Tibial nerve (tissue), 4 donors: ENCODE data around the gene ACTR3C. TPM values are rescaled to one million over a fixed set of nuclear protein-coding genes. Genes with fewer than 3 reads are reported as not detected.

Experiments
- DNase-seq, 2 donors: peaks; one replicate each; pipeline ENCODE4 v3.0.0-alpha.2; 2019; ENCODE audit warnings: low spot score in 2 of 2
- H3K27ac ChIP-seq, 4 donors: fragments of 200-600 bp; sonication (generic) in 3 of 4; one replicate each; pipeline ENCODE4 v1.5.1; 2017 to 2019; ENCODE audit warnings: mild to moderate bottlenecking in 1 of 4
- H3K27me3 ChIP-seq, 2 donors: fragments of 200-600 bp; sonication (generic) in 1 of 2; one replicate each; pipeline versions ENCODE4 v1.5.1 to v1.6.0; 2017 to 2019
- H3K36me3 ChIP-seq, 3 donors: fragments of 200-600 bp; sonication (generic); one replicate each; pipeline ENCODE4 v1.5.1; 2018 to 2019
- H3K4me1 ChIP-seq, 4 donors: fragments of 200-600 bp; sonication (generic) in 3 of 4; one replicate each; pipeline ENCODE4 v1.5.1; 2017 to 2019
- H3K4me3 ChIP-seq, 4 donors: fragments of 200-600 bp; sonication (generic) in 3 of 4; one replicate each; pipeline ENCODE4 v1.5.1; 2017 to 2019; ENCODE audit warnings: mild to moderate bottlenecking in 1 of 4, moderate library complexity in 1 of 4
- H3K9me3 ChIP-seq, 4 donors: fragments of 200-600 bp; sonication (generic) in 3 of 4; one replicate each; pipeline ENCODE4 v1.5.1; 2017 to 2019
- EP300 ChIP-seq, 2 donors: sonication (generic); formaldehyde crosslinking; IDR thresholded peaks; one replicate each; pipeline ENCODE4 v1.6.1; 2017; ENCODE audit warnings: antibody characterized with exemption in 2 of 2, mild to moderate bottlenecking in 1 of 2
- POLR2A ChIP-seq, 2 donors: fragments of 450-650 bp; IDR thresholded peaks; one replicate each; pipeline ENCODE4 v1.6.1; 2017; ENCODE audit warnings: antibody characterized with exemption in 2 of 2, mild to moderate bottlenecking in 2 of 2, moderate library complexity in 2 of 2
- WGBS, 2 donors: methylation state at CpG; one replicate each; pipeline ENCODE4 v1.1.5; 2018; 5-methylcytosine and 5-hydroxymethylcytosine counted together
- total RNA-seq, 4 donors: library from RNA; depleted of rRNA; stranded (reverse); fragments of >200 nt; gene quantifications; one replicate each; pipeline ENCODE4 v1.1.0, GENCODE V29; 2016
- TF ChIP-seq, protein P1 (sequence below), 5 experiments: fragments of 200-600 bp in 3 of 5; fragments of 450-650 bp in 2 of 5; sonication (generic) in 3 of 5; IDR thresholded peaks; one replicate each; pipeline ENCODE4 v1.5.1; 2016 to 2019; ENCODE audit warnings: antibody characterized with exemption in 5 of 5, mild to moderate bottlenecking in 3 of 5, moderate library complexity in 2 of 5

Gene ACTR3C
- 1 to 10 TPM in 1 of 4 donors, under 1 TPM in 3; 0.44 to 2.3 (median 0.94) TPM for total RNA-seq

DNA sequence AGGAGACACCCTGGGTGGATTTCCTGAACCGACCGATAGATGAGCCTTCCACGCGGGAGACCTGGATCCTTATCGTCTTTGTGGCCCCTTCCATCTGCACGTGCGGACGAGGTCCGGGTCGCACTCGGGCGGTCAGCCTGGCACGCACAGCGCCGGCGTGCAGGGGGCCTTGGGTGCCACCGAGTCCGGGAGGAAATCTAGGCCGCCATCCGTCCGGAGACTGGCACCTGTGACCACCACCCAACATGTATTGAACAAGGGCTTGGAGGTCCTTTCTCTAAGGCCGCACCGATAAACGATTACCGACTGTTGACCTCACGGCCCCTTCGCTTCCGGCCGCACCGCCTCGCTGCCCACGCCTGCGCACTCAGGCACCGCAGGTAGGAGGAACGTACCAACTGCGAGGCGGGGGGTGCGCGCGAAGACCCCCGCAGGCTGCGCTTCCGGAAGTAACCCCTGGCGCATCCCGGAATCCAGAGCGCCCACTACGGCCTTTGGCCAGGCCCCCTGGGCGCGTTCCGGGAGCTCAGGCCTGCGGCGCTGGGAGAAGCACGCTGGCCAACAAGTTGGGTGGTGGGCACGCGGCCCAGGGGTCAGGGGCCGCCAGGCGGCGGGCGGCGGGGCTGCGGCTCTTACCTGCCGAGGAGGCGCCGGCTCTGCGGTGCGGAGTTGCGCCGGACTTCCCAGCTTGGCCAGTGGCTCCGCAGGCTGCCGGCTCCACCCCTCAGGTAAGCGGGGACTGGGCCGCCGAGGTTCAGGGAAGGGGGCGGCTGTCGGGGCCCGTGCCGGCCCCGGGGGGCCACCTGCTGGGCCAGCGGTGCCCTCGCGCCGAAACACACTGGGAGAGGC lies at the start of gene ACTR3C, which contains the start of gene LRRC61:
Gene ACTR3C, minus strand, starts transcription at position 713 of the 849 bp plus-strand sequence. CDS start 28,249 bp downstream, outside the sequence.
Gene LRRC61, plus strand, starts transcription at position 523 of the 849 bp plus-strand sequence. CDS start 13,507 bp downstream, outside the sequence.
- Histone ChIP-seq H3K4me3 (peak within 1 kb of the TSS; percentile 54 to 77 (median 64)), H3K27me3 (peaks cover 0 to 13% of the 10 kb centered on the region in 2 donors), H3K9me3 (no peaks in the 10 kb centered on the region), H3K36me3 (peaks cover 0 to 11% (median 0%) of the 10 kb centered on the region in 3 donors), H3K4me1 (peaks cover 0 to 27% (median 0%) of the 10 kb centered on the region in 4 donors), H3K27ac (peak within 1 kb of the TSS; percentile 58 to 89 (median 80))
- no peak for TF ChIP-seq POLR2A (IDR thresholded peaks at IDR 0.05)
- peak in 1 of 2 donors; percentile 3 for TF ChIP-seq EP300 (IDR thresholded peaks at IDR 0.05)
- TF ChIP-seq, protein P1, sequence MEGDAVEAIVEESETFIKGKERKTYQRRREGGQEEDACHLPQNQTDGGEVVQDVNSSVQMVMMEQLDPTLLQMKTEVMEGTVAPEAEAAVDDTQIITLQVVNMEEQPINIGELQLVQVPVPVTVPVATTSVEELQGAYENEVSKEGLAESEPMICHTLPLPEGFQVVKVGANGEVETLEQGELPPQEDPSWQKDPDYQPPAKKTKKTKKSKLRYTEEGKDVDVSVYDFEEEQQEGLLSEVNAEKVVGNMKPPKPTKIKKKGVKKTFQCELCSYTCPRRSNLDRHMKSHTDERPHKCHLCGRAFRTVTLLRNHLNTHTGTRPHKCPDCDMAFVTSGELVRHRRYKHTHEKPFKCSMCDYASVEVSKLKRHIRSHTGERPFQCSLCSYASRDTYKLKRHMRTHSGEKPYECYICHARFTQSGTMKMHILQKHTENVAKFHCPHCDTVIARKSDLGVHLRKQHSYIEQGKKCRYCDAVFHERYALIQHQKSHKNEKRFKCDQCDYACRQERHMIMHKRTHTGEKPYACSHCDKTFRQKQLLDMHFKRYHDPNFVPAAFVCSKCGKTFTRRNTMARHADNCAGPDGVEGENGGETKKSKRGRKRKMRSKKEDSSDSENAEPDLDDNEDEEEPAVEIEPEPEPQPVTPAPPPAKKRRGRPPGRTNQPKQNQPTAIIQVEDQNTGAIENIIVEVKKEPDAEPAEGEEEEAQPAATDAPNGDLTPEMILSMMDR (IDR thresholded peaks at IDR 0.05) = no peak
- WGBS, 2 donors = 15 to 20% methylated on average over 38 to 76 of the region's 82 CpGs
- DNase-seq = no peak

DNA sequence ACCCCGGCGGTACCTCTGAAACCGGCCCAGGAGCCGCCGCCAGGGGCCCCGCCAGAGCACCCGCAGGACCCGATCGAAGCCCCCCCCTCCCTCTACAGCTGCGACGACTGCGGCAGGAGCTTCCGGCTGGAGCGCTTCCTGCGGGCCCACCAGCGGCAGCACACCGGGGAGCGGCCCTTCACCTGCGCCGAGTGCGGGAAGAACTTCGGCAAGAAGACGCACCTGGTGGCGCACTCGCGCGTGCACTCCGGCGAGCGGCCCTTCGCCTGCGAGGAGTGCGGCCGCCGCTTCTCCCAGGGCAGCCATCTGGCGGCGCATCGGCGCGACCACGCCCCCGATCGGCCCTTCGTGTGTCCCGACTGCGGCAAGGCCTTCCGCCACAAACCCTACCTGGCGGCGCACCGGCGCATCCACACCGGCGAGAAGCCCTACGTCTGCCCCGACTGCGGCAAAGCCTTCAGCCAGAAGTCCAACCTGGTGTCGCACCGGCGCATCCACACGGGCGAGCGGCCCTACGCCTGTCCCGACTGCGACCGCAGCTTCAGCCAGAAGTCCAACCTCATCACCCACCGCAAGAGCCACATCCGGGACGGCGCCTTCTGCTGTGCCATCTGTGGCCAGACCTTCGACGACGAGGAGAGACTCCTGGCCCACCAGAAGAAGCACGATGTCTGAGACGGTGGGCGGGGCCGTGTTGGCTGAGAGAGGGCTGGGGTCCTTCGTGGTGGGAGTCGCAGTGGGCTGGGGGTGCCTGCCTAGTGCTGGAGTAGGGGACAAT lies 49.1 kb upstream of the ACTR3C start:
- no peak for DNase-seq
- Histone ChIP-seq H3K36me3 (peaks cover 0 to 57% (median 0%) of the 10 kb centered on the region in 3 donors), H3K9me3 (no peaks in the 10 kb centered on the region), H3K4me3 (no peak overlapping the region), H3K27me3 (no peaks in the 10 kb centered on the region), H3K27ac (peak overlapping the region in 1 of 4 donors; percentile 24), H3K4me1 (peaks cover 0 to 69% (median 25%) of the 10 kb centered on the region in 4 donors)
- TF ChIP-seq POLR2A (IDR thresholded peaks at IDR 0.05) = no peak
- no peak for TF ChIP-seq EP300 (IDR thresholded peaks at IDR 0.05)
- TF ChIP-seq, protein P1 (IDR thresholded peaks at IDR 0.05) = no peak
- WGBS, 2 donors = 85 to 88% methylated on average over 71 to 74 of the region's 79 CpGs

DNA sequence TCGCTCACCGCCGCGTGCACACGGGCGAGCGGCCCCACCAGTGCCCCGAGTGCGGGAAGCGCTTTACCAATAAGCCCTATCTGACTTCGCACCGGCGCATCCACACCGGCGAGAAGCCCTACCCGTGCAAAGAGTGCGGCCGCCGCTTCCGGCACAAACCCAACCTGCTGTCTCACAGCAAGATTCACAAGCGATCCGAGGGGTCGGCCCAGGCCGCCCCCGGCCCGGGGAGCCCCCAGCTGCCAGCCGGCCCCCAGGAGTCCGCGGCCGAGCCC lies 48.6 kb upstream of the ACTR3C start:
- no peaks in the 10 kb centered on the region for H3K9me3 ChIP-seq
- WGBS, 2 donors = 87% methylated on average over 10 of the region's 30 CpGs; no CpG with 5 or more reads in 1 of the 2 donors
- H3K4me3 ChIP-seq = no peak overlapping the region
- H3K27ac ChIP-seq = no peak overlapping the region
- TF ChIP-seq POLR2A (IDR thresholded peaks at IDR 0.05) (no peak), EP300 (IDR thresholded peaks at IDR 0.05) (no peak)
- TF ChIP-seq, protein P1 (IDR thresholded peaks at IDR 0.05) = no peak
- no peak for DNase-seq
- H3K27me3 ChIP-seq = no peaks in the 10 kb centered on the region
- H3K4me1 ChIP-seq = peaks cover 0 to 66% (median 24%) of the 10 kb centered on the region in 4 donors
- H3K36me3 ChIP-seq = peaks cover 0 to 57% (median 0%) of the 10 kb centered on the region in 3 donors

DNA sequence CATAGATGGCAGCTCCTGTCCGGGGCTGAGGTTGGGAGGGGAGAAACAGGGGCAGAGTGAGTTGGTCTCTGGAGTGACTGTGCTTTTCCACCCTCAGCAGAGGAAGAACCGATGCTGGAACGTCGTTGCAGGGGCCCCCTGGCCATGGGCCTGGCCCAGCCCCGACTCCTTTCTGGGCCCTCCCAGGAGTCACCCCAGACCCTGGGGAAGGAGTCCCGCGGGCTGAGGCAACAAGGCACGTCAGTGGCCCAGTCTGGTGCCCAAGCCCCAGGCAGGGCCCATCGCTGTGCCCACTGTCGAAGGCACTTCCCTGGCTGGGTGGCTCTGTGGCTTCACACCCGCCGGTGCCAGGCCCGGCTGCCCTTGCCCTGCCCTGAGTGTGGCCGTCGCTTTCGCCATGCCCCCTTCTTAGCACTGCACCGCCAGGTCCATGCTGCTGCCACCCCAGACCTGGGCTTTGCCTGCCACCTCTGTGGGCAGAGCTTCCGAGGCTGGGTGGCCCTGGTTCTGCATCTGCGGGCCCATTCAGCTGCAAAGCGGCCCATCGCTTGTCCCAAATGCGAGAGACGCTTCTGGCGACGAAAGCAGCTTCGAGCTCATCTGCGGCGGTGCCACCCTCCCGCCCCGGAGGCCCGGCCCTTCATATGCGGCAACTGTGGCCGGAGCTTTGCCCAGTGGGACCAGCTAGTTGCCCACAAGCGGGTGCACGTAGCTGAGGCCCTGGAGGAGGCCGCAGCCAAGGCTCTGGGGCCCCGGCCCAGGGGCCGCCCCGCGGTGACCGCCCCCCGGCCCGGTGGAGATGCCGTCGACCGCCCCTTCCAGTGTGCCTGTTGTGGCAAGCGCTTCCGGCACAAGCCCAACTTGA lies 48.0 kb upstream of the ACTR3C start:
- Histone ChIP-seq H3K27ac (peak overlapping the region in 2 of 4 donors; percentile 59 to 98), H3K36me3 (peaks cover 0 to 57% (median 0%) of the 10 kb centered on the region in 3 donors), H3K27me3 (no peaks in the 10 kb centered on the region), H3K4me1 (peaks cover 0 to 60% (median 24%) of the 10 kb centered on the region in 4 donors), H3K4me3 (no peak overlapping the region), H3K9me3 (no peaks in the 10 kb centered on the region)
- WGBS, 2 donors = 82 to 84% methylated on average over 32 to 39 of the region's 48 CpGs
- no peak for DNase-seq
- TF ChIP-seq POLR2A (IDR thresholded peaks at IDR 0.05) (no peak), EP300 (IDR thresholded peaks at IDR 0.05) (no peak)
- TF ChIP-seq, protein P1 (IDR thresholded peaks at IDR 0.05) = no peak
